ENCODE data around the gene CIC.
"Not testable (repeated sequence)": the region's sequence is repeated elsewhere in the genome, so short reads cannot be mapped to it uniquely, and the experiment has no call there.

CIC gene

DNA sequence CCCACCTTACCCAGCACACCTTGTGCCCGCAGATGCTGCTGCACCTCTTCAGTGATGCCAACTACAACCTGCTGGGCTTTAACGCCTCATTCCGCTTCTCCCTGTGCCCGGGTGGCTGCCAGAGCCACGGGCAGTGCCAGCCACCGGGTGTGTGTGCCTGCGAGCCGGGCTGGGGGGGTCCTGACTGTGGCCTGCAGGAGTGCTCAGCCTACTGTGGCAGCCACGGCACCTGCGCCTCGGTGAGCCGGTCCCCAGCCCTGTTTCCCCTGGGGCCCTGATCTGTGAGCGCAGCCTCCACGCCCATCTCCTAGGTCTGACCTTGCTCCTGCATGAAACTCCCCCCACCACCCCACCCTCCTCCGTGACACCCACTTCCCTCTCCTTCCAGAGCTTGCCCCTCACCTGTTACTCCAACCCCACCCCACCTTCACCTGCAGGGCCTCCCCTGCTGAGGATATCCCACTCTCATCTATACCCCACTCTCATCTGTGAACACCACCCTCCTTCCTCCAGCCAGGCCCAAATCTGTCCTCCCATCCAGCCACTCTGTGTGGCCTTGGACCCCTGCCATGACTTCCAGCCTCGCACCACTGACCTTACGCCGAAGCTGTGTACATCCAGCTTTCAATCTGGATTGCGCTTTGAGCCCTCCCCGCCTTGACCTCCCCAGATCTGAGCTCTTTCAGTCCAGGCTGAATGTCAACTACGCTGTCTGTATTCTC is 65.1 kb downstream of the CIC start:
- DNase-seq (ENCODE audit: low spot score) = no peak

DNA sequence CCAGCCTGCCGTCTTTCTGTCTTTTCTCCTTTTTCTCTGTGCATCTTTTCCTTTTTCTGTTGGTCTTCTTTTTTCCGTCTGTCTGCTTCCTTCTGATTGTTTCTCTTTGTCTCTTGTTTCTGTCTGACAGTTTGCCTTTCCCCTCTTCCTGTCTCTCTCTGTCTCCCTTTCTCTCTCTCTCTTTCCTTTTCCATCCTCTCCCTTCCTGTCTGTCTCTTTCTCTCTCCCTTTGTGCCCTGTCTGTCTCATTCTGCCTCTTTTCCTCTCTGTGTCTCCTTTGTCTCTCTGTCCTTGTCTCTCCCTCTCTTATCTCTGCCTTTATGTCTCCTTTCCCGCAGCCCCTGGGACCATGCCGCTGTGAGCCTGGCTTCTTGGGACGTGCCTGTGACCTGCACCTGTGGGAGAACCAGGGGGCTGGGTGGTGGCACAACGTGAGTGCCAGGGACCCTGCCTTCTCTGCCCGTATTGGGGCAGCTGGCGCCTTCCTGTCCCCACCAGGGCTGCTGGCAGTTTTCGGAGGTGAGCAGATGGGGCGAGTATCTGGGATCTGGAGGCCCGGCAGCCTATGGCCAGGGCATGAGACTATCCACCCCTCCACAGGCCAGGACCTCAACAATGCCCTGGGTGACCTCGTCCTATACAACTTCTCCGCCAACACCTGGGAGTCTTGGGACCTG is 65.8 kb downstream of the CIC start:
- no peak for DNase-seq (ENCODE audit: low spot score)

DNA sequence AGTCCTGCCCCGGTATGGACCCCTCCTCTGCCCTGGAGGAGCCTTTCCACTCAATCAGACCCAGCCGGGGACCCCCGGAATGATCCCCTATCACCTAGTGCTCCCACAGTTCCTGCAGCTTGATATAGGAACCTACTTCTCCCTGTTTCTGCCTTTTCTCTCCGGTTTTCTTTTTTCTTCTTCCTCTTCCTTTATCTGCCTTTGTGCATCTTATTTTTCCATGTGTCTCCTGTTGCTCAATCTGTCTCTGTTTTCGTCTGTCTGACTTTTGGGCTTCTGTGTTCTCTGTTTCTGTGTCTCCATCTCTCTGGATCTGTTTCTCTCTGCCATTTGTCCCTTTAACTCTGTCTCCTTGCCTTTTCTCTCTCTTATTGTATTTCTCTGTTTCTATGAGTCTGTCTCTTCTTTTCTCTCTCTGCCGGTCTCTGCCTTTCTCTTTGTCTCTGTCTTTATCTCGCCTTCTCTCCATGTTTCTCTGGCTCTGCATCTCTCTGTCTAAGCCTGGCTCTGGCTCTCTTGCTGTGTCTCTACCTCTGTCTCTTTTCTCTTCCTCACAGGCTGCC is 66.4 kb downstream of the CIC start:
- DNase-seq (ENCODE audit: low spot score) = no peak

DNA sequence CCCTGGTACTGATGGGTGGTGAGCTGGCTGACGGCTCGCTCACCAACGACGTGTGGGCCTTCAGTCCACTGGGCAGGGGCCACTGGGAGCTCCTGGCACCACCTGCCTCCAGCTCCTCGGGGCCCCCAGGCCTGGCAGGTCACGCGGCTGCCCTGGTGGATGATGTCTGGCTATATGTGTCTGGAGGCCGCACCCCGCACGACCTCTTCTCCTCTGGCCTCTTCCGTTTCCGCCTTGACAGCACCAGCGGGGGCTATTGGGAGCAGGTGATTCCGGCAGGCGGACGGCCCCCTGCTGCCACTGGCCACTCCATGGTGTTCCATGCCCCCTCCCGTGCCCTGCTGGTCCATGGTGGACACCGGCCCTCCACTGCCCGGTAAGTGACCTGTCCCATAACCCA is 66.9 kb downstream of the CIC start:
- no peak for DNase-seq (ENCODE audit: low spot score)

DNA sequence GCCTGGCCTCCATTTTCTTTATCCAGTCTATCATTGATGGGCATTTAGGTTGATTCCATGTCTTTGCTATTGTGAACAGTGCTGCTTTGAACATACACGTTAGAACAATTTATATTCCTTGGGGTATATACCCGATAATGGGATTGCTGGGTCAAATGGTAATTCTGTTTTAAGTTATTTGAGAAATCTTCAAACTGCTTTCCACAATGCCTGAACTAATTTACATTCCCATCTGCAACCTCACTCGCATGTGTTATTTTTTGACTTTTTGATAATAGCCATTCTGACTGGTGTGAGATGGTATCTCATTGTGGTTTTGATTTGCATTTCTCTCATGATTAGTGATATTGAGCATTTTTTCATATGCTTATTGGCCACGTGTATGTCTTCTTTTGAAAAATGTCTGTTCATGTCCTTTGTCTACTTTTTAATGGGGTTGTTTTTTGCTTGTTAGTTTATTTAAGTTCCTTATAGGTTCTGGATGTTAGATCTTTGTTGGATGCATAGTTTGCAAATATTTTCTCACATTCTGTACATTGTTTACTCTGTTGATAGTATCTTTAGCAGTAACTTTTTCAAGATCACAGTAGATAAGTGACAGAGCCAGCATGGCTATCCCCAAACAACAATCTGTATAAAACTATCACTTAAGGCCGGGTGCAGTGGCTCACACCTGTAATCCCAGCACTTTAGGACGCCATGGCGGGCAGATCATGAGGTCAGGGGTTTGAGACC is 70.2 kb downstream of the CIC start:
- not testable (repeated sequence) for DNase-seq (ENCODE audit: low spot score)

DNA sequence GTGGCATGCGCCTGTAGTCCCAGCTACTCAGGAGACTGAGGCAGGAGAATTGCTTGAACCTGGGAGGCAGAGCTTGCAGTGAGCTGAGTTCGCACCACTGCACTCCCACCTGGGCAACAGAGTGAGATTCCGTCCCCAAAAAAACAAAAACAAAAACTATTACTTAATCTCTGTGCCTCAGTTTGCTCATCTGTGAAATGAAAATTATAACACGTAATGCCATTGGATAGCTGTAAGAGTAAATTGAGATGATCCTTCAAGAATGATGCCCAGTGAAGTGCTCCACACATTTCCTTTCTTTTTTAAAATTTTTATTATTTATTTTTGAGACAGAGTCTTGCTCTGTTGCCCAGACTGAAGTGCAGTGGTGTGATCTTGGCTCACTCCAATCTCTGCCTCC is 70.9 kb downstream of the CIC start:
- not testable (repeated sequence) for DNase-seq (ENCODE audit: low spot score)

DNA sequence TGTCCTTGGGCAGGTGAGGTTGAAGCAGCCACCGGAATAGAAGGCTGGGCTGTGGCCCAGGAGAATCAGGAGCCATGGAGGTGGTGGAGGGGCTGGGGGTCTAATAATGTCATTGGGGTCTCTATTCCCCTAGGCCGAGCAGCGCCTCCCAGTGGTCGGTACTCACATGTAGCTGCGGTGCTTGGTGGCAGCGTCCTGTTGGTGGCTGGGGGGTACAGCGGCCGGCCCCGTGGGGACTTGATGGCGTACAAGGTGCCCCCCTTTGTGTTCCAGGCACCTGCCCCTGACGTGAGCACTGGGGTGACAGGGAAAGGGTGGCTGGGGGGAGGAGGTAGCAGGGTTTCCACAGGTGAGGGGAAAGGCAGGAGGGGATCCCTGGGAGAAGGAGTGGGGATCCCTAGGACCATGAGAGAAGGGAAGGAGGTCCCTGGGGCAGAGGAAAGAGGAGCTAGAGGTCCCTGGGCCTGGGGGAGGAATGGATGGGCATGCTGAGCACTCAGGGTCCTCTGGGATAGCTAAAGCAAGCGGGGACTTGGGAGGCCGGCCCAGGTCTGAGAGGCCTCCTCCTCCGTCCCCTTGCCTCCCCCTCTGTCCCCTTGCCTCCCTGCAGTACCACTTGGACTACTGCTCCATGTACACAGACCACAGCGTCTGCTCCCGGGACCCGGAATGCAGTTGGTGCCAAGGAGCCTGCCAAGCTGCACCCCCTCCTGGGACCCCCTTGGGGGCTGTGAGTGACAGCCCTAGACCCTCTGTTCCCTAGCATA is 74.5 kb downstream of the CIC start:
- DNase-seq (ENCODE audit: low spot score) = no peak

DNA sequence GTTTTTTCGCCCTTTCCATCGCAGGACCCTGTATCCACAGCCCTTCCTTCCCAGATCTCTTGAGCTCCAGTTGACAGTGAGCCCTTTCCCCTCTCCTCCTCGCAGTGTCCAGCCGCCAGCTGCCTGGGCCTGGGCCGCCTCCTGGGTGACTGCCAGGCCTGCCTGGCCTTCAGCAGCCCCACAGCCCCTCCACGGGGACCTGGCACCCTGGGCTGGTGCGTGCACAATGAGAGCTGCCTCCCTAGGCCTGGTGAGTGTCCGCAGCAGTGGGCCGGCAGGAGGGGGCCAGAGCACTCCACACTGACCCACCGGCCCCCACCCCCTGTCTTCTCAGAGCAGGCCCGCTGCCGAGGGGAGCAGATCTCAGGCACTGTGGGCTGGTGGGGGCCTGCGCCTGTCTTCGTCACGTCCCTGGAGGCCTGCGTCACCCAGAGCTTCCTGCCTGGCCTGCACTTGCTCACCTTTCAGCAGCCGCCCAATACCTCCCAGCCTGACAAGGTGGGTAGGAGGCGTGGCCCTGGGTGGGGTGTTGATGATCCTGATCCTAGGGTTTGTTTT is 75.4 kb downstream of the CIC start:
- DNase-seq (ENCODE audit: low spot score) = no peak
